CD4-positive, CD25-positive, alpha-beta regulatory T cell (primary cell): ENCODE data around the gene P4HA2. TPM values are rescaled to one million over a fixed set of nuclear protein-coding genes. Genes with fewer than 3 reads are reported as not detected.

Source experiments
- ATAC-seq, 2 donors: fragments of 150-1000 bp; cut with Tn5 transposase; one replicate each; pipeline ENCODE4 v1.10.0; 2021; ENCODE audit warnings: low read depth in 2 of 2, moderate number of reproducible peaks in 2 of 2, moderate library complexity in 1 of 2
- DNase-seq, 3 donors: peaks; one replicate each; pipeline versions ENCODE4 v3.0.0 to v3.0.0-alpha.2; 2012 to 2022; ENCODE audit warnings: mixed read lengths in 1 of 3
- H3K27ac ChIP-seq: one replicate; pipeline ENCODE4 v1.7.0; 2013; ENCODE audit warnings: mild to moderate bottlenecking, low read length; ENCODE audit not compliant: insufficient read depth, poor library complexity, severe bottlenecking
- H3K27me3 ChIP-seq: one replicate; pipeline ENCODE4 v1.7.0; 2013; ENCODE audit warnings: low read length; ENCODE audit not compliant: control insufficient read depth, insufficient read depth
- H3K36me3 ChIP-seq: one replicate; pipeline ENCODE4 v1.7.0; 2013; ENCODE audit warnings: mild to moderate bottlenecking, low read length, moderate library complexity; ENCODE audit not compliant: control insufficient read depth, insufficient read depth
- H3K4me1 ChIP-seq: 2 replicates; pipeline ENCODE4 v1.7.0; 2013; ENCODE audit warnings: mild to moderate bottlenecking, low read length; ENCODE audit not compliant: insufficient read depth, control insufficient read depth, poor library complexity, severe bottlenecking
- H3K4me3 ChIP-seq: one replicate; pipeline ENCODE4 v1.7.0; 2013; ENCODE audit warnings: low read depth, mild to moderate bottlenecking, low read length, moderate library complexity
- H3K9me3 ChIP-seq, 2 experiments: 1 replicate in 1 of 2; 2 replicates in 1 of 2; pipeline ENCODE4 v1.7.0; 2013; ENCODE audit warnings: low read length in 2 of 2, mild to moderate bottlenecking in 1 of 2, moderate library complexity in 1 of 2; ENCODE audit not compliant: control insufficient read depth in 2 of 2
- H3K27ac Mint-ChIP-seq, 3 donors: one replicate each; pipeline ENCODE4 v1.8.0; 2020 to 2022; ENCODE audit warnings: mild to moderate bottlenecking in 3 of 3, mixed read lengths in 3 of 3, moderate library complexity in 2 of 3
- H3K27me3 Mint-ChIP-seq: one replicate; pipeline ENCODE4 v1.8.0; 2022; ENCODE audit warnings: mild to moderate bottlenecking, mixed read lengths
- H3K36me3 Mint-ChIP-seq: one replicate; pipeline ENCODE4 v1.8.0; 2020; ENCODE audit warnings: mixed read lengths
- H3K4me1 Mint-ChIP-seq, 4 donors: one replicate each; pipeline ENCODE4 v1.8.0; 2020 to 2022; ENCODE audit warnings: mixed read lengths in 4 of 4, mild to moderate bottlenecking in 1 of 4
- H3K4me3 Mint-ChIP-seq, 4 donors: one replicate each; pipeline ENCODE4 v1.8.0; 2020 to 2022; ENCODE audit warnings: mild to moderate bottlenecking in 4 of 4, mixed read lengths in 4 of 4, moderate library complexity in 3 of 4
- H3K9me3 Mint-ChIP-seq, 7 donors: one replicate each; pipeline ENCODE4 v1.8.0; 2020 to 2022; ENCODE audit warnings: mixed read lengths in 7 of 7, mild to moderate bottlenecking in 3 of 7, moderate library complexity in 2 of 7
- polyA plus RNA-seq, 4 donors: library from polyadenylated mRNA; unstranded; fragments of 300-500 nt; fragmentation: Illumina TruSeq; gene quantifications; one replicate each; pipeline ENCODE4 v1.2.3, GENCODE V29; 2021
- total RNA-seq: library from RNA; stranded (reverse); gene quantifications from one replicate; pipeline ENCODE4 v1.2.3, GENCODE V29; 2022

P4HA2 gene
- total and polyA plus RNA-seq, 5 donors from 2014 or later = not detected

DNA sequence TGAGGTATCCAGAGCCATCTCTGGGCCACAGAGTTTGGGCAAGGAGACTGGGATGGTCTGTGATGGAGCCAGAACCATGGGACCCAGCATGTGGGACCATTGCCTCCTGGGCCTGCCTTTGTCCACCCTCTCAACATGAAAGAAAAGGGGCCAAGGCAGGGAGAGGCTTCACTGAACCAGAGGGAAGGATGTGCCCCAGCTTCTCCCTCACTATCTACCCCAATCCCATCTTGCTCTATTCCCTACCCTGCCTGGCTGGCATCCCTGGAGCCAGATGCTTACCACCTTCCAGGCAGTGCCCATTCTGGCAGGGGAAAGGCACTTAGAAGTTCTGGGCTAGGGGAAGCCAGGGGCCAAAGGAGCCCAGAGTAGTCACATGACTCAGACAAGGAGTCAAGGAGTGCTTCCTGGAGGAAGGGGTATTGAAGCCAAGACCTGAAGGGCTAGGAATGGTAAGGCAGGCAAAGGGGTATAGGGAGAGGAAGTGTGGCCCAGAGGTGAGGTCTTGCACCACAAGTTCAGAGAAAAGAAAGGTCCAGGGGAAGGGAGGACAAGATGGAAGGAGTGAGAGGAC lies 39.6 kb upstream of the P4HA2 start:
- Histone ChIP-seq H3K4me1 (no peaks in the 10 kb centered on the region), H3K27ac (no peak overlapping the region), H3K4me3 (no peak overlapping the region), H3K36me3 (no peaks in the 10 kb centered on the region), H3K9me3 (no peaks in the 10 kb centered on the region), H3K27me3 (no peaks in the 10 kb centered on the region)
- DNase-seq = no peak
- peaks cover 3% of the 10 kb centered on the region for H3K27me3 Mint-ChIP-seq
- no peak overlapping the region for H3K27ac Mint-ChIP-seq
- H3K4me1 Mint-ChIP-seq = peaks cover 0 to 8% (median 1%) of the 10 kb centered on the region in 4 donors
- ATAC-seq = no peak
- peaks cover 0 to 1% (median 0%) of the 10 kb centered on the region in 7 donors for H3K9me3 Mint-ChIP-seq
- H3K36me3 Mint-ChIP-seq = no peaks in the 10 kb centered on the region
- H3K4me3 Mint-ChIP-seq = no peak overlapping the region

DNA sequence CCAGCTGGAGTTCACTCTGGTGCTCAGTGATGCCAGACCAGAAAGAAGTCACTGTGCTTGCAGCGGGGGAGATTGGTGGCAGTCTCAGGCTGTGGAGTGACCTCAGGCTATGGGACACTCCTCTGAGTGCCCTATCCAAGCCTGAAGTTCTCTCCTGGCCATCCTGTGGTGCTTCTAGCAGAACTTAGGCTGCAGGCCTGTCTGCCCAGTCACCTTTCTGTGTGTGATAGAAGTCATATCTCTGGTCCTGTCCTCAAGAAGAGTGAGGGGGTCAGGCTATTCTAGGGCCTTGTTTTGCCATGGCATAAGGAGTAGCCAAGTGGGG lies 39.1 kb upstream of the P4HA2 start:
- no peaks in the 10 kb centered on the region for H3K27me3 ChIP-seq
- H3K9me3 ChIP-seq = no peaks in the 10 kb centered on the region
- no peaks in the 10 kb centered on the region for H3K36me3 ChIP-seq
- H3K9me3 Mint-ChIP-seq = peaks cover 0 to 1% (median 0%) of the 10 kb centered on the region in 7 donors
- no peaks in the 10 kb centered on the region for H3K36me3 Mint-ChIP-seq
- no peaks in the 10 kb centered on the region for H3K27me3 Mint-ChIP-seq
- H3K4me3 Mint-ChIP-seq = no peak overlapping the region
- H3K27ac ChIP-seq = no peak overlapping the region
- no peak overlapping the region for H3K27ac Mint-ChIP-seq
- ATAC-seq = no peak
- DNase-seq = no peak
- H3K4me3 ChIP-seq = no peak overlapping the region
- no peaks in the 10 kb centered on the region for H3K4me1 ChIP-seq
- H3K4me1 Mint-ChIP-seq = peaks cover 0 to 6% (median 0%) of the 10 kb centered on the region in 4 donors

DNA sequence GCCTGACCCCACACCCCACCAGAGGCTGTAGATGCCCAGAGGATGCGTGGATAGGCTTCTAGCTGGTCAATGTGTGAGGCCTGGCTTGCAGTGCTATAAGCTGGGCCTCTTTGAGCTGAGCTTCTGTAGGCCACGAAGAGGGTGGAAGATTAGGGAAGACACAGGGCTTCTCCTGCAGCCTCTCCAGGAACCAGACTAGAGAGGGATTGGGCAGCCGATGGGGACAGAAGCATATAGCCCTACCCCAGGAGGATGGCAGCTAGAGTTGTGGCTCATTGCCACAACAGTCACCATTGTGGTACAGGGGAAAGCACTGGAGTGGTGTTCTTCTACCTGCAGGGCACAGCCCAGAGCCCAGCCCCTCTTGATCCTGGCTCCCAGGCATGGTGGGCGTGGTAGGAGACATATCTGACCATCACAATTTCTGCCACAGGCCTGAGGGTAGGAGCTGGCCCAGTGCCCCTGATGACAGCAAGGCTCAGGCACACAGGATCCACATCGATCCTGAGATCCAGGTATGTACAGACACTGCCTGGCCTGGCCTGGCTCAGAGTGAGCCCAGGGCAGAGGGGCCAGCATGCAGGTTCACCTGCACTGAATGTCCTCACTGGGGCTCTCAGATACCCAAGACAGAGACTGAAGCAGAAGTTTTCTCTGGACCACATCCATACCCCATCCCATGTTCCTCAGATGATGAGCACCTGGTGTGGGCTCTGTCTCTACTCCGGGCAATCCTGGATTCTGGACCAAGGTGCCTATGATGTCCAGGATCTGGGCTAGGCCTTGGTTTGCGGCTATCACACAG lies 38.6 kb upstream of the P4HA2 start:
- Mint-ChIP-seq H3K9me3 (peaks cover 0 to 1% (median 0%) of the 10 kb centered on the region in 7 donors), H3K4me3 (no peak overlapping the region), H3K27ac (no peak overlapping the region), H3K4me1 (peaks cover 0 to 4% (median 0%) of the 10 kb centered on the region in 4 donors), H3K36me3 (no peaks in the 10 kb centered on the region), H3K27me3 (no peaks in the 10 kb centered on the region)
- no peak overlapping the region for H3K4me3 ChIP-seq
- no peaks in the 10 kb centered on the region for H3K4me1 ChIP-seq
- H3K36me3 ChIP-seq = no peaks in the 10 kb centered on the region
- no peaks in the 10 kb centered on the region for H3K9me3 ChIP-seq
- H3K27me3 ChIP-seq = no peaks in the 10 kb centered on the region
- no peak overlapping the region for H3K27ac ChIP-seq
- DNase-seq (no peak), ATAC-seq (no peak)

DNA sequence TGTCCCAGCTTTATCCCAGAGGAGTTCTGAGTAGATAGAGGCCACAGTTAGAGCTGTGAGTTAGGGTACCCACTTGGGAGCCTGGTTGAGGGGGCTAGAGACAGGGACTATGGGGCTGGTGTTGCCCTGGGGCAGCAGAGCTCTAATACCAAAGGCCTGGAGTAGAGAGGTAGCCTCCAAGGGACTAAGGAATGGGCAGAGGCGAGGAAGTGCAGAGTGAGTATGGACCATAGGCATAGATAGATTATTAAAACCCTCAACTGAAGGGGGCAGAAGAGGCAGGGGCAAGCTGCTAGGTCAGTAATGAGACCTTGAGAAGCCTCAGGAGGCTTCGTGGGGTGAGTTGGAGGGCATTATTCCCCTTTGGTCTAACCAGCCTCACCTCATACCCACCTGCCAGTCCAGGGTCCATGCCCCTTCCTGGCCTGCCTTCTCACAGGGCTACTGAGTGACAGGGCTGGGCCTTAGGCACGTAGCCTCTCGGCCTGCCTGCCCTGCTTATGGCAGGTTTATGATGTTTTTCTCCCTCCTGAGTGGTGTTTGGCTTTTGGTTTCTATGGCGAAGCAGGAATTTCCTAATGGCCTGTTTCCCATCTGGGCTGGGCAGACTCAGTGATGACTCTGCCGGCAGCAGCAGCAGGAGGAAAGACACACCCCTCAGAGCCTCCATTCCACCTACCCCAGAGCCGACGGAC lies 37.8 kb upstream of the P4HA2 start:
- Histone ChIP-seq H3K27me3 (no peaks in the 10 kb centered on the region), H3K27ac (no peak overlapping the region), H3K36me3 (no peaks in the 10 kb centered on the region), H3K4me1 (no peaks in the 10 kb centered on the region), H3K4me3 (no peak overlapping the region), H3K9me3 (no peaks in the 10 kb centered on the region)
- no peak overlapping the region for H3K27ac Mint-ChIP-seq
- H3K9me3 Mint-ChIP-seq = peaks cover 0 to 1% (median 0%) of the 10 kb centered on the region in 7 donors
- peaks cover 0 to 2% (median 0%) of the 10 kb centered on the region in 4 donors for H3K4me1 Mint-ChIP-seq
- no peaks in the 10 kb centered on the region for H3K36me3 Mint-ChIP-seq
- no peak overlapping the region for H3K4me3 Mint-ChIP-seq
- H3K27me3 Mint-ChIP-seq = peaks cover 2% of the 10 kb centered on the region
- DNase-seq (no peak), ATAC-seq (no peak)

DNA sequence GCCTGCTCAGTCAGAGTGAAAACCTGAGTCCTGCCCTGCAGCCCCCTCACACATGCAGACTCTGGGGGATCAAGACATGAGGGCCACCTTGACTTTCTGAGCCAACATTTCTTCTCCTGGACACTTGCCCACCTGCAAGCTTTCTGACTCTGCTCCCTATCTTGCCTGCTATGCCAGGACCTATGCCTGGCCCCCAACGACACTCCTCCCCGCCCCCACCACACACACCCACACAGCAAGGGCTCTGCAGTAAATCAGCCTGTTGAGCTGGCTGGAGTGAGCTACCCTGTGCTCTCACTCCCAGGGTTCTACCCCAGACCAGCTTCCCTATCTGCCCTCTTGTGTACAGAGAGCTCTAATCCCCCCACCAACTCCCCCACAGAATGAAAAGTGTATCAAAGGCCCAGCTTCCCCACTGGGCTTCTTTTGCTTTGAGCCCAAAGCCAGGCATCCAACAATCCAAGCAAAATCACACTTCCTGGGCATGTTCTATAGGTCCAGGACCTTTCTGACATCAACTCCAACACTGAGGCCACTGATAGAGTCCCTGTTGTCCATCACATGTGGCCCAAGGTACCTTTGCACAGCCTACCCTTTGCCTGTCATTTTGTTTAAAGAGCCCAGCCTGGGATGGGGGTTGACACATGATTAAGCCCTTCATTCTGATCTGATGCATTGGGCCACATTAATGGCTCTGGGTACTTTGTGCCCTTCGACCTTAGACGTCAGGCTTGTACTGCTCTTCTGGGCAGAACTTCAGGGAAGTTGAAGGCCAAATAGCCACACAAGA lies 37.1 kb upstream of the P4HA2 start:
- Mint-ChIP-seq H3K27me3 (peaks cover 7% of the 10 kb centered on the region), H3K4me1 (peaks cover 0 to 2% (median 0%) of the 10 kb centered on the region in 4 donors), H3K27ac (peak overlapping the region in 1 of 3 donors; percentile 9), H3K36me3 (no peaks in the 10 kb centered on the region), H3K9me3 (peaks cover 0 to 1% (median 0%) of the 10 kb centered on the region in 7 donors), H3K4me3 (no peak overlapping the region)
- Histone ChIP-seq H3K4me3 (no peak overlapping the region), H3K9me3 (no peaks in the 10 kb centered on the region), H3K4me1 (no peaks in the 10 kb centered on the region), H3K27me3 (no peaks in the 10 kb centered on the region), H3K27ac (no peak overlapping the region), H3K36me3 (no peaks in the 10 kb centered on the region)
- no peak for ATAC-seq
- DNase-seq = no peak

DNA sequence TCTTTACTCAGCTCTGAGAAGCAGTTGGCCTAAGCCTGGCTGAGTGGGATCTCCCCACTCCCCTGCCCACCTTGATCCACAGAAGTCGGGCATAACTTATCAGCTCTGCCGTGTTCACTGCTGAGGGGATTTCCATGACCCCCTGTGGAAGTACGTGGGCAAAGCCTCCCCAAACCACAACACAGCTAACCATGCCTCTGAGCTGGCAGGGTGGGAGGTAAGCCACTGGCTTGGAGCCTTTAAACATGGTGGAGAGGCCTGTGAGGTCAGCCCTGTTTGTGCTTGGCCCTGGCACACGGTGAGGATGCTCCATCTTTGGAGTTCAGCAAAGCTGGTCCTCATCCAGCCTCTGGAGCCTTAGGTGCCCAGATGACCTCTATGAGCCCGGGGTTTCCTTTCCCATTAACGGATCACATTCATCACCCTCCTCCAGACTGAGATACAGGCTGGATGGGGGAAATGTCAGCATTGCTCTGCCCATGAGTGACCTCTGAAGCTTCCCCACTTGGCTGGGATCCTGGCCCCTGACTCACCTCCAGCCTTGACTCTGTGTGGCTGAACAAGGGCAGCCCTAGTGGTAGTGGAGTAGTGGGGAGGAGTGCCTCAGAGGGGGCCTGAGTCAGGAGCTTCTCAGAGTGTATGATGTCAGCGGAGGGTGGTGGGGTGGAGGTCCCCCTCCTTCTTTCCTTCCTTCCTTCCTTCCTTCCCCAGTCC lies 36.1 kb upstream of the P4HA2 start:
- Mint-ChIP-seq H3K36me3 (no peaks in the 10 kb centered on the region), H3K4me3 (no peak overlapping the region), H3K27ac (peak overlapping the region in 2 of 3 donors; percentile 9 to 88), H3K4me1 (peaks cover 0 to 2% (median 0%) of the 10 kb centered on the region in 4 donors), H3K27me3 (peaks cover 7% of the 10 kb centered on the region), H3K9me3 (peaks cover 0 to 1% (median 0%) of the 10 kb centered on the region in 7 donors)
- Histone ChIP-seq H3K4me1 (no peaks in the 10 kb centered on the region), H3K36me3 (no peaks in the 10 kb centered on the region), H3K27me3 (no peaks in the 10 kb centered on the region), H3K27ac (no peak overlapping the region), H3K9me3 (no peaks in the 10 kb centered on the region), H3K4me3 (no peak overlapping the region)
- no peak for ATAC-seq
- DNase-seq = no peak
